GM18951 (cell line): ENCODE measurements around the gene PLOD1.
A peak's percentile ranks its signal among the peaks of the same experiment; 100 is the strongest.
"Not testable (repeated sequence)": the region's sequence is repeated elsewhere in the genome, so short reads cannot be mapped to it uniquely, and the experiment has no call there.

Source experiments
- POLR2A ChIP-seq: IDR thresholded peaks from 4 replicates; pipeline ENCODE4 v1.6.1; 2011; ENCODE audit warnings: mild to moderate bottlenecking; ENCODE audit not compliant: insufficient read length, insufficient read depth; ENCODE audit errors: extremely low read depth
- in situ Hi-C: fragments of 300-500 bp; cut with MboI; formaldehyde crosslinking; loops from one replicate; pipeline ENCODE4 v1.12.0; 2022; ENCODE audit warnings: low sequenced_read_pairs, mixed read lengths, inconsistent platforms; ENCODE audit not compliant: unreplicated experiment

Gene PLOD1

DNA sequence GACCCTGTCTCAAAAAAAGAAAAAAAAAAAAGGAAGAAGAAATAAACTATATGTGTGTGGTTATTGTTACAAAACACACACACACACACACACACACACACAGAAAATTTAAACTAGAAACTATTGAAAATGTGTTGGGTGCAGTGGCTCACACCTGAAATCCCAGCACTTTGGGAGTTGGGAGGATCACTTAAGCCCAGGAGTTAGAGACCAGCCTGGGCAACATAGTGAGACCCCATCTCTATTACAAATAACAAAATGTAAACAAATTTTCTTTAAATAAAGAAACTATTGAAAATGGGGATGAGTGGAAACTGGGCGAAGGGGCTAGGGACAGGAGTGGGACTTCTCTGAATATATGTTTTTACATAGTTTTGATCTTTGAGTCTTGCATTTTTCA is 31.3 kb upstream of the PLOD1 start:
- in situ Hi-C loops, result no loop called here
- TF ChIP-seq POLR2A, result no peak

GRCh38 chr1:11904156-11904555 is 30.4 kb upstream of the PLOD1 start:
- in situ Hi-C loops, result not testable (repeated sequence)

DNA sequence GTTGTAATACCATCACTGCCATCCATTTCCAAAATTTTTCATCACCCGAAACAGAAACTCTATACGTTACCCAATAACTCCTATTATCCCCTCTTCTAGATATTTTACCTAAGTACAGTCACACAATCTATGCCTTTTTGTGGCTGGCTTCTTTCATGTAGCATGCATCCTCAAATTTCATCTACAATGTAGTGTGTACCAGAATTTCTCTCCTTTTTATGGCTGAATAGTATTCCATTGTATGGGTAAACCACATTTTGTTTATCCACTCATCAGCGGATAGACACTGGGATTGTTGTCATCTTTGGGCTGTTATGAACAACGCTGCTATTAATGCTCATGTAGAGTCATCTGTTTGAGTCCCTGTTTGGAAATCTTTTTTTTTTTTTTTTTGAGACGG is 29.5 kb upstream of the PLOD1 start:
- in situ Hi-C loops, result no loop called here
- no peak for TF ChIP-seq POLR2A

- TF ChIP-seq POLR2A, result no peak
- in situ Hi-C loops, result no loop called here
Observed at GRCh38 chr1:11906870-11907269, 27.6 kb upstream of the PLOD1 start.

- in situ Hi-C loops, result no loop called here
Observed at GRCh38 chr1:11907275-11908094, 27.0 kb upstream of the PLOD1 start.

GRCh38 chr1:11908095-11908675 is 26.3 kb upstream of the PLOD1 start:
- TF ChIP-seq POLR2A, result peak; percentile 99
- in situ Hi-C loops, result no loop called here

More at GRCh38 chr1:11907275-11908094, 27.0 kb upstream of the PLOD1 start:
- no peak for TF ChIP-seq POLR2A

- in situ Hi-C loops, result not testable (repeated sequence)
Observed at GRCh38 chr1:11910914-11911228, 23.6 kb upstream of the PLOD1 start.

GRCh38 chr1:11912000-11912399 is 22.5 kb upstream of the PLOD1 start:
- no peak for TF ChIP-seq POLR2A
- in situ Hi-C loops, result no loop called here

DNA sequence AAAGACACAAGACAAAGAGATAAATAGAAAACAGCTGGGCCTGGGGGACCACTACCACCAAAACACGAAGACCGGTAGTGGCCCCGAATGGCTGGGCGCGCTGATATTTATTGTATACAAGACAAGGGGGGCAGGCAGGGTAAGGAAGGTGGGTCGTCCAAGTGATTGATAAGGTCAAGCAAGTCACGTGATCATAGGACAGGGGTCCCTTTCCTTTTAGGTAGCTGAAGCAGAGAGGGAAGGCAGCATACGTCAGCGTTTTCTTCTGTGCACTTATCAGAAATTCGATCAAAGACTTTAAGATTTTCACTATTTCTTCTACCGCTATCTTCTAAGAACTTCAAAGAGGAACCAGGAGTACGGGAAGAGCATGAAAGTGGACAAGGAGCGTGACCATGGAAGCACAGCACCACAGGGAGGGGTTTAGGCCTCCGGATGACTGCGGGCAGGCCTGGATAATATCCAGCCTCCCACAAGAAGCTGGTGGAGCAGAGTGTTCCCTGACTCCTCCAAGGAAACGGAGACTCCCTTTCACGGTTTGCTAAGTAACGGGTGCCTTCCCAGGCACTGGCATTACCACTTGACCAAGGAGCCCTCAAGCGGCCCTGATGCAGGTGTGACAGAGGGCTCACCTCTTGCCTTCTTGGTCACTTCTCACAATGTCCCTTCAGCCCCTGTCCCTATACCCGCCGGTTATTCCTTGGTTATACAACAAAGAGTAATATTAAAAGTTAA is 21.9 kb upstream of the PLOD1 start:
- in situ Hi-C loops, result not testable (repeated sequence)

GRCh38 chr1:11913291-11913690 is 21.2 kb upstream of the PLOD1 start:
- no peak for TF ChIP-seq POLR2A

GRCh38 chr1:11914024-11914423 is 20.5 kb upstream of the PLOD1 start:
- TF ChIP-seq POLR2A, result no peak
- in situ Hi-C loops, result no loop called here

More at GRCh38 chr1:11913291-11913690, 21.2 kb upstream of the PLOD1 start:
- in situ Hi-C loops, result no loop called here

DNA sequence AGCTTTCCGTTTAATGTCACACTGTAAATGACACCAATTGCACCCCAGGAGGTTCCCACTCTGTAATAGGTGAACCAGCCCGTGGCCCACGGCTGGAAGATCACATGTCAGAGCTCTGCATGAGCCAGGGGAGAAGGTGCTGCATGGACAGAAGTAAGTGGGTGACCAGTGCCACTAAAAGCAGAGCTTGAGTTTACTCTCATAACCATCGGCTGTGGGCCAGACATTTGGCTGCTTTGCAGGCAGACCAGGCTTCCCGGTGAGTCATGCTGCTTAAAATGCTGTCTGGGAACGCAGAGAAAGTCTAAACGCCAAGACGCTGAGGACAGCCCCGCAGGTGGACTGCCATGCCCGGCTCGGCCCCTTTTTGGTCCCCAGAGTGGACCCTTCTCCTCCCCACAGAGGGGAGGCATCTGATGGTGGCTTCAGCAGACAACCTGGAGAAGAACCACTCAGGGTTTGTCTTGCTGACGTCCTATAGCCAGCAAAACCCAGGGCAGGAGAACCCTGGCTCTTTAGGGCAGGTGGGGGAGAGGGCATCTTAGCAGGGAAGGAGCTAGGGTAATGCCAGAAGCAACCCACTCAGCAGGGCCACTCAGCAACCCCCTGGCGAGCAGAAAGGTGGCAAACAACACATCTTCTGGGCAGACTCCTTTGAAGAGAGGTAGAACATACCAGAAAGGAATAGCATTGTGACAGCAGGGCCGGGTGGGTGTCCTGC is 15.6 kb upstream of the PLOD1 start:
- in situ Hi-C loops, result no loop called here
- no peak for TF ChIP-seq POLR2A

- no peak for TF ChIP-seq POLR2A
- in situ Hi-C loops, result no loop called here
Observed at GRCh38 chr1:11919621-11920020, 14.9 kb upstream of the PLOD1 start.
